ENCODE data around the gene ZNF484. TPM values are rescaled to one million over a fixed set of nuclear protein-coding genes. Genes with fewer than 3 reads are reported as not detected.

ZNF484 gene
- total and polyA plus RNA-seq, 2 donors (not counting 3 experiments of a cell fraction or from before 2014, with no cell fraction given), result 0.88 to 7.2 TPM

GRCh38 chr9:92890761-92891160 lies 12.9 kb upstream of the ZNF484 start:
- Histone ChIP-seq H3K79me2 (ENCODE audit: control insufficient read depth, insufficient read depth, low read length) (no peaks in the 10 kb centered on the region), H3K9me3 (replicated peaks; ENCODE audit: control insufficient read depth, insufficient read depth, low read length) (no peaks in the 10 kb centered on the region), H3K4me2 (ENCODE audit: insufficient read depth, low read length) (no peak overlapping the region), H3K4me1 (ENCODE audit: control insufficient read depth, extremely low read depth, insufficient read depth, low read length) (no peaks in the 10 kb centered on the region), H3K9ac (replicated peaks; ENCODE audit: extremely low read depth, insufficient read depth, low read length) (no peak overlapping the region), H3K27ac (ENCODE audit: insufficient read depth, low read depth, low read length) (no peak overlapping the region), H3K9me1 (replicated peaks; ENCODE audit: control insufficient read depth, extremely low read depth, insufficient read depth, low read length) (no peaks in the 10 kb centered on the region), H2AFZ (ENCODE audit: low read depth, low read length) (no peak overlapping the region), H3K27me3 (ENCODE audit: control insufficient read depth in 2 of 2, insufficient read depth in 2 of 2, low read length in 2 of 2) (peaks cover 0 to 2% of the 10 kb centered on the region in 2 experiments), H3K36me3 (ENCODE audit: control insufficient read depth in 2 of 2, extremely low read depth in 1 of 2, insufficient read depth in 2 of 2, low read length in 2 of 2) (no peaks in the 10 kb centered on the region), H3K4me3 (replicated peaks in 1 of 3; ENCODE audit: insufficient read depth in 1 of 3, low read depth in 1 of 3, low read length in 3 of 3) (no peak overlapping the region), H4K20me1 (replicated peaks; ENCODE audit: control insufficient read depth, extremely low read depth, insufficient read depth, low read length) (no peaks in the 10 kb centered on the region)
- intact Hi-C loops (cut with micrococcal nuclease) (no loop called here), dilution Hi-C loops (cut with MboI; ENCODE audit: extremely low pct_ligation_motif_present, low sequenced_read_pairs) (no loop called here)
- CTCF ChIA-PET, result no interaction called here
- BruUV-seq (replicated peaks), result no TSS peak
- FAIRE-seq (no peak), DNase-seq (ENCODE audit: low read depth, low spot score) (no peak)
- POLR2A ChIA-PET, result no interaction called here
- TF ChIP-seq, protein P1, sequence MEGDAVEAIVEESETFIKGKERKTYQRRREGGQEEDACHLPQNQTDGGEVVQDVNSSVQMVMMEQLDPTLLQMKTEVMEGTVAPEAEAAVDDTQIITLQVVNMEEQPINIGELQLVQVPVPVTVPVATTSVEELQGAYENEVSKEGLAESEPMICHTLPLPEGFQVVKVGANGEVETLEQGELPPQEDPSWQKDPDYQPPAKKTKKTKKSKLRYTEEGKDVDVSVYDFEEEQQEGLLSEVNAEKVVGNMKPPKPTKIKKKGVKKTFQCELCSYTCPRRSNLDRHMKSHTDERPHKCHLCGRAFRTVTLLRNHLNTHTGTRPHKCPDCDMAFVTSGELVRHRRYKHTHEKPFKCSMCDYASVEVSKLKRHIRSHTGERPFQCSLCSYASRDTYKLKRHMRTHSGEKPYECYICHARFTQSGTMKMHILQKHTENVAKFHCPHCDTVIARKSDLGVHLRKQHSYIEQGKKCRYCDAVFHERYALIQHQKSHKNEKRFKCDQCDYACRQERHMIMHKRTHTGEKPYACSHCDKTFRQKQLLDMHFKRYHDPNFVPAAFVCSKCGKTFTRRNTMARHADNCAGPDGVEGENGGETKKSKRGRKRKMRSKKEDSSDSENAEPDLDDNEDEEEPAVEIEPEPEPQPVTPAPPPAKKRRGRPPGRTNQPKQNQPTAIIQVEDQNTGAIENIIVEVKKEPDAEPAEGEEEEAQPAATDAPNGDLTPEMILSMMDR (IDR thresholded peaks at IDR 0.05; ENCODE audit: extremely low read depth in 1 of 2, insufficient read depth in 1 of 2, low read depth in 1 of 2, low read length in 2 of 2), result no peak
- TF ChIP-seq GATA2 (IDR thresholded peaks at IDR 0.05; ENCODE audit: insufficient read depth, insufficient read length, low read depth, low read length) (no peak), POLR2AphosphoS5 (IDR thresholded peaks at IDR 0.05; ENCODE audit: insufficient read depth, low read depth, low read length) (no peak), POLR2A (IDR thresholded peaks at IDR 0.05; ENCODE audit: low read depth, low read length) (no peak), MYC (IDR thresholded peaks at IDR 0.05; ENCODE audit: low read depth, low read length) (no peak), JUN (IDR thresholded peaks at IDR 0.05; ENCODE audit: borderline replicate concordance, insufficient read depth, insufficient read length, low read depth) (no peak), EZH2 (IDR thresholded peaks at IDR 0.05; ENCODE audit: borderline replicate concordance, low read depth, low read length, severe bottlenecking) (no peak), FOS (IDR thresholded peaks at IDR 0.05; ENCODE audit: borderline replicate concordance, insufficient read depth, low read length) (no peak)
- TF ChIP-seq, protein P2, sequence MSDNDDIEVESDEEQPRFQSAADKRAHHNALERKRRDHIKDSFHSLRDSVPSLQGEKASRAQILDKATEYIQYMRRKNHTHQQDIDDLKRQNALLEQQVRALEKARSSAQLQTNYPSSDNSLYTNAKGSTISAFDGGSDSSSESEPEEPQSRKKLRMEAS (IDR thresholded peaks at IDR 0.05; ENCODE audit: insufficient read depth, insufficient read length), result no peak
